ENCODE results near the gene HPSE2.
"Not testable (repeated sequence)": the region's sequence is repeated elsewhere in the genome, so short reads cannot be mapped to it uniquely, and the experiment has no call there.

HPSE2 gene

DNA sequence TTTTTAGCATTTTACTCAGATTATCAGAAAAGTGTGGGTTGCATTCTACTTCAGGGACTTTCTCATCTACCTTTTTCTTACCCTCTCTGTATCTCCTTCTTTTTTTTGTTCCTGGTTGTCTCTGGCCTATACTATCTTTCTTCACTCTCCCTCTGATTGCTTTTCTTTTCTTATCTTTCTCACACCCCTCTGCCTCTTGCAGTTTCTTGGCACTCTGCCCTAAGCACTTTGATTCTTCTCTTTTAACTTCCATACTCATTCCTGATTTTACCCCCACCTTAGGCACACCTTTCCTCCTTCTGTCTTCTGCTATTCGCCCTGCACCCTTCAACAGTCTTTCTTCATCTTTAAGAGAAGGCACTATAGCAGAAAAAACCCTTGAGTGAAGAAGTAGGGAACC, 696.1 kb downstream of the HPSE2 start:
- DNase-seq: no peak

DNA sequence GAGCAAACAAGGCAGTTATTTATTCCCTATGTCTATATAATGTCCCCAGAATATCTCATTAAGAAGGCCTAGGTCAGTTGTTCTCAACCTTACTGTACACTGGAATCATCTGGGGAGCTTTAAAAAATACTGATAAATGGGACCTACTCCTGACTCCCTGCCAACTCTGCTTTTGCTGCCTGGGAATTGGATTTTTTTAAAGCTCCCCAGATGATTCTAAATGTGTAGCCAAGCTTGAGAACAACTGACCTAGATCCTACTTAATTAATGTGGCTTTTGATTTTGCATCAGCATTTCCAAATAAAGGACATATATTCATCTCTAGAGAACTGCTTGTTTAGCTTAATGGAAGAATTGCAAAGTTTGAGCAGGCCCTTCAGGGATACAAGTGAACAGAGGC, 697.2 kb downstream of the HPSE2 start:
- no peak for DNase-seq

DNA sequence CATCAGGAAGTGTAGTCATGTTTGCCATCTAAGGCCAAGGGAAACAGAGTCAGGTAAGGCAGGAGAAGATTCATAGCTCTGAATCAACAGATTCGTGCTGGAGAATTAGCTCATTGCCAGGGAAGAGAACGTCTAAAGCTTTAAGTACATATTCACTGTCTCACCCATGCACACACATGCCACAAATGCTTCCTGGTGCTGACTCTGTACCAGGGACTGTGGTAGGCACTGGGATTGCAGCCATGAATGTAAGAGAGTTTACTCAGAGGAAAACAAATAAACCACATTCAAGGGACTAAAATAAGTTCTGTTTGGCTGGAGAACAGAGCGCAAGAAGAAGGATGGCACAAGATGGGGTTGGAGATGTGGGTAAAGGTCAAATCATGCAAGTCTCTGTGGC, 699.1 kb downstream of the HPSE2 start:
- DNase-seq: peak; percentile 29

DNA sequence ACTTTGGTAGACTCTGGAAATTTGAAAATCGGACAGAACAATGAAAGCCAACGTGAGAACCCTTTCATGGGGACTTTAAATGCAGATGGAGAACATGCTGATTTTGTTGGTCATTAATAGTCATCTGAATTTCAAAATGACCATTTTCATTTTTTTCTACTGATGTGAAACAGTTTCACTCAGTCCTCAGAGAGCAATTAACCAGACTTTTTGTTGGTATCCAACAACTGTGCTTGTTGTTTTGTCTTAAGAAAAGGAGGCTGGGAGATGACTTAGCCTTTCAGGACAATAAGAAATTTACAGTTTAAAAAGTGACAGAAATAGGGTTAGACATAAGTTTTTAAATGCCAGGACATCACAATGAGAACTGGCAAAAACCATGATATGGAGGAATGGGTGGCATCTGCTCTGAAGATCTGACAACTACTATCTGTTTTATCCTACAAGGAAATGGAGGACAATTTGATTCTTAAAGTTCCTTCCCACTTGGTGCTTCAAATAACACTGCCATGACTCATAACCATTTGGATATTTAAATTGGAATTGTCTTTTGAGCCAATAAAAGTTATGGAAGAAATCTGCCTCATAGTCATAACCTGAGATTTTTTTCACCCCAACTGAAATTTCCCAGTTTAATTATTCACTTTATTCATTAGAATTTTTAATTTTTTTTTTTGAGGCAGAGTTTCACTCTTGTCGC, 701.8 kb downstream of the HPSE2 start:
- DNase-seq: peak; percentile 32

DNA sequence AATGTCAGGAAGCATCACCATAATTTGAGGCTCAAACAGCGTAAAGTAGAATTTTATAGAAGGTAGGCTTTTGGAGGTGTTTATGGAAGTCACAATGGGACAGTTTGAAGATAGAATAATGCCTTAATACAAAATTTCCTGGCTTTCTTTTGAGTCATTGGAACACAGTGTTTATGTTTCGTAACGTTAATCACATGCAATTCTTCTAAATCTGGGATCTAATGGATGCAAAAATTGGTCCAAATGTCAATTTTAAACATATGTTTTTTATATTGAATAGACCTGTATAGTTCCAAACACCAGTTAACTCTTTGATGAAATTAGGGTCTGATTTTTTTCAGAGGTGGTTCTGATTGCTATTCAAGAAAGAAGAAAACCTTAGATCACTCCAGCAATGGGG, 702.4 kb downstream of the HPSE2 start:
- no peak for DNase-seq

DNA sequence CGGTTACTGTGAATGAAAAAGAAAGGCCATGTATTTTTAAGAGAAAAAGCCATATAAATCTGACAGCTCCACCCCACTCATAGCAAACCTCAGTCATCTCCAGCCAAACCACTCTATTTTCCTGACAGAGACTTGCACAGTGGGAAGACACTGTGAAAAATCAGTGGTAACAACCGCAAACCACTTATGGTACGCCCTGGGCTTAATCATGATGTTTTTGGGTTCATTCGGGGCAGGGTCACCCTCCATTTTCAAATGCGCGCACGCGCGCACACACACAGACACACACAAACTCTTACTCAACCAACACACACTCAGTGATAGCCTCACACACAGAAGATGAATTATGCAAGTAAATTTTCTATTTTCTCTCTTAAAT, 706.9 kb downstream of the HPSE2 start:
- peak; percentile 25 for DNase-seq

DNA sequence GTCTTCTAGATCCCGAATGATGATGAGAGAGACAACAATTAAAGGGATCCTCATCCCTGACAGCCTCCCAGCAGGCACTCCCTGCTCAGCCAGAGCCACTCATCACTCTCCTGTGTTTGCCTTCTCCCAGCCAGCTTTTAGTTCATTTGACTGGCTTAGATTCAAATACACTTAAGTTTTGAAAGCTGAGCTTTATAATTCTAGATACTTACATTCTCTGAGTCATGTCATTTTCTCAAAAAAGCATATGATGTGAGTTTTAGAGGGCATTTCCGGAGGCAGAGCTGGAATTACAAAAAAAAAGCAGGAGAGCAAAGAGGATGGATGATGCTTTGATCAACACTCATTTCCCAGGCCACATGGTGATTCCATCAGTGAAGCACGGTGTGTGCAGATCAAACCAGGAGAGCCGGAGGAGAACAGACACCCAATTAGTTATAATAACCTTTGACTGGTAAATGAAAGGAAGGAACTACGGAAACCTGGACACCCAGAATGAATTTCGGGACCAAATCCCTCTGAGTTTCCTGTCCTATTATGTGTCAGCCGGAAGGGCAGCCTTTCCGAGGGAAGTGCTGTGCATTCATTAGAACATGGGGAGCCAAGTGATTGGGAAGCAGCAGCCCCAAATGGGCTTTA, 707.4 kb downstream of the HPSE2 start:
- peak; percentile 56 for DNase-seq

DNA sequence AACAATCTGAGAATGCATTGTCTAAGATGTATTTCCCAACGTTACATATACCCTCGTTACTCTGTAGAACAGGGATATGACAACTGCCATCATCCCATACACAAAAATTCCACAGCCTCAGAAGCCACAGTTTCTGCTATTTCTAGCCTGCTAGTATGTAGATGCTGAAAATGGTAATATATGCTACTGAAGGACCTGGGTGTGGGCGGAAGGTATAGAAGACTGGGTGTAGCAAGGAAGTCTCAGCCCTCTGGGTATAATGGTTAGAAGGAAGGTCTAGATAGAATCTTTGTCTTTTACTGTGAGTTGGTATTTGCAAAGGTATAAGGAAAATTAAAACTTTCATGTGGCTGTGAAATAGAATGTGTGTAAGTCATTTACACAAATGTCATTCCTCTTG, 709.7 kb downstream of the HPSE2 start:
- DNase-seq: no peak

DNA sequence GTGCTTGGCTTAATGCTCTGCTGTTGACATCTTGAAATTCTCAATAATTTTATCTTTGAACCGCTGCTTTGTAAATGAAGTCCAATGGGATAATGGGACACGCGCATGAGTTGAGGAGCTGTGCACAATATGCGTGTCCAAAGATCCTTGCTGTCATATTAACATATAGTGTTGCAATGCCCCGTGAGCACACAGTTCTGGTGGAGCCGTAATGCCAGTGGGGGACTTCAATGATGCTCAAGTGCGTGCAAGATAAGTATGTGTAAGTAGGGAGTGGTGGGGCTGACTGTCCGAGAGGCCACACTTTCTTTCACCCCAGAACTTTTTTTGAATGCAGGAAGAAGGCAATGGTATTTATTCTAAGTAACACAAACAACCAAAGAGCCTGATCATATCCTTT, 711.5 kb downstream of the HPSE2 start:
- DNase-seq: no peak

DNA sequence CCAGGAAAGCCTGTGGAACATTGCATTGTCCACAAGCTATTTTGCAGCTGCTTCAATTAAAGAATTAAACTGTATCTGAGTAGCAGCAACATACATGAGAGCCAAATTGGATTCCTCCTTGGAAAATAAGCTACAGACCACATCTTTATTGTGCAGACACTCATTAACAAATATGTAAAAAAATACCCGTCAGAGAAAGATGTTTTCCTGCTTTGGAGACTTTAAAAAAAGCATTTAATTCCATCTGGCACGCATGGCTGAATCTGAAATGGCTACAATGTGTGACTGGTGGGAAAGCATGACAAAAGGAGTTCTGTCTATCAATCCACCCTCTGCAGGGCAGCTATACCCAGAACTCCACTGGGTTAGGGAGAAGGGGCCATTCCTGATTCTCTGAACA, 715.8 kb downstream of the HPSE2 start:
- DNase-seq: no peak

DNA sequence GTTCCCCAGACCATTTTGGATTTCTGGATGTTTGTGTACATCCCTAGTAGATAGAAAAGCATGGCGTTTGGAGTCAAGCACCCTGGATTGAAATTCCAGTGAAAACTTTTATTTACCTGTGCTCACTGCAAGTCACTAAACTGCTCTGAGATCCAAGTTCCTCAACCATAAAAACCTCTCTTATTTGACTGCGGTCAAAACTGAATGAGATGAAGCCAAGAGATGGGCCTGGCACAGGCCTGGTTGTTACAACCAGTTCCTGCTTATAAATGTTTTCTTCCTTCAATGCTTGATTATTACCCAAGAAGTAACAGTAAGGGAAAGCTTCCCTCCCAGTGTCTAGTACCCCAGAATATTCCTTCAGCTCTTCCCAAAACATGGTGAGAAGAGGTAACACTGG, 718.0 kb downstream of the HPSE2 start:
- DNase-seq: no peak

DNA sequence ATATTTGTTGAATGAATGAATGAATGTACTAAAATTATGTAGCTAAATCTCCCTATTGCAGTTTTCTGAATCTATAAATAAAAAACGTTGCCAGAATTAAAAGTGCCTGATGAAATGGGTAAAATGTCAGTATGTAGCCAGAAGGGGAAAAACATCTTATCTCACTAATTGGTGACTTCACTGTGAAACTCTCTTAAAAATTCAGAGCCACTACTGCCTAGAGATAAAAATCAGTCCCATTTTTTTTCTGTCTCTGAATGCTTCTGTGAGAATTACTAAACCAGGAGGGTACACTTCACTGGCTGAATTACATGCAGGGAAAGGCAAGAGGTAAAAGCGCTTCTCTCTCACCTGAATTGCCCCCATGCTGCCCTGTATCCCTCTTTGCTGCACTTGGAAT, 719.3 kb downstream of the HPSE2 start:
- DNase-seq: peak; percentile 5

DNA sequence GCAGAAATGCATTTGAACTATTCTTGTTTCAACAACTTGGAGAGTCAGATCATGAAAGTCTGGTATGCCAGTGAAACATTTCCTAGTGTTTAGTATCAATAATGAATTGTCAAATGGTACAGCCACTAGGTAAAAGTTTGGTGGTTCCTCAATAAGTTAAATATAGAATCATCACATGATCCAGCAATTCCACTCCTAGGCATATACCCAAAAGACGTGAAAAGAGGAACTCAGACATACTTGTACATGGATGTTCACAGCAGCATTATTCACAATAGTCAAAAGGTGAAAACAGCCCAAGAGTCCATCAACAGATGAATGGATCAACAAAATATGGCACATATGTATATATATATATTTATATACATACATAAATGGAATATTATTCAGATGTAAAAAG, 721.9 kb downstream of the HPSE2 start:
- no peak for DNase-seq

DNA sequence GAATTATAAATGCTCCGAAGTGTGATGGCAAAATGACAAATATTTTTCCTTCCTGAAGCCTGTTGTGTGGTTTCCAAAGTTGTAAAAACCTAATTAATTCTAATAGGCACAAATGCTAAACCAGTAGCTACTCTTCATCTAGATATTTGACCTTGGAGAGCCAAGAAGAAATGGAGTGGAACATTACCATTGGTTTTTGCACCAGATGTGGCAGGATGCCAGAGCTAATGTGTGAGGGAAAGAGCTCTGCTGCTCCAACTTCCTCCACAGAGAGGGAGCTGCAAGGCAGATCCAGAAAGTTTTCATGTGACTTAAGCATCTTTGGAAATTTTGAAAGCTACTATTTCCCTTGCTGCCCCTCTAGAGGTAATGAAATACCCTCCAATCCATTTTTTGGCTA, 723.8 kb downstream of the HPSE2 start:
- no peak for DNase-seq

DNA sequence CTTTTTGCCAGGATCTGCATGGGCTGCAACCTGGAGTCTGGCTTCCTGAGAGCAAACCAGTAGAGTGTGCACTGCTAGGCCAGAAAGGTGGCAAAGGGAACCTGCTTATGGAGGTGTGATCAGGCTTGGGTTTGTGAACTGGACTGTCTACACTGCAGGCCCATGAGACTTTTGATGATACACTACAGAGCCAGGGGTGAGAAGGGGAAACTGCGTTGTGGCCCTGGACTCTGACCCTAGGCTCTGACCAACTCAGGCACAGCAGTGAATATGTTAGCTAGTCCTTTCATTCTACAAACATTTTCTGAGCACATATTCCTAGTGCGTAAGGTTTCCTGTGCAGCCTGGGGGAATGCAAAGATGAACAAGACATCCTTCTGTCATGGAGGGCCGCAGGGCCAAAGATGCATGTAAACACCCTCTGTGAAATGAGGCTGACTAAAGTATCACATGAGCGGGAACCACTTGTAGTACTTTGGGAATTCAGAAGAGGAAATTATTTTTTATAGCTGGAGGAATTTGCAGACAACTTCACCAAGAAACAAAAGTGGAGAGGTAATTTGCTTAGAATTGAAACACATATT, 725.1 kb downstream of the HPSE2 start:
- DNase-seq: no peak

DNA sequence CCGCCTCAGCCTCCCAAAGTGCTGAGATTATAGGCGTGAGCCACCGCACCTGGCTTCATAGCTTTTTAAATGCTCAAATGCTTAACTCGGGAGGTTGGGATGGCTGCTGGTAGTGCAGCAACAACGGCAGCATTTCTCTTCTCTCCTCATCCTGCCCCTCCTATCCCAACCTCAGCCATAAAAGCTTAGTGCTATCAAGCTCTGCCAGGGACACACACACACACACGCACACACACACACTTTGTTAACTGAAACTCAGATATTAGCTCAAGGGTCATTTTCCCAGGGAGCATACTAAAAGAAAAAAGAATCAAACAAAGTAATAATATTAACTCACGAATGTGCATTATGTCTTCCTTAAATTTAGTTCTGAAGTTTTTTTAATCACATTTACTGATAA, 725.9 kb downstream of the HPSE2 start:
- DNase-seq: no peak

DNA sequence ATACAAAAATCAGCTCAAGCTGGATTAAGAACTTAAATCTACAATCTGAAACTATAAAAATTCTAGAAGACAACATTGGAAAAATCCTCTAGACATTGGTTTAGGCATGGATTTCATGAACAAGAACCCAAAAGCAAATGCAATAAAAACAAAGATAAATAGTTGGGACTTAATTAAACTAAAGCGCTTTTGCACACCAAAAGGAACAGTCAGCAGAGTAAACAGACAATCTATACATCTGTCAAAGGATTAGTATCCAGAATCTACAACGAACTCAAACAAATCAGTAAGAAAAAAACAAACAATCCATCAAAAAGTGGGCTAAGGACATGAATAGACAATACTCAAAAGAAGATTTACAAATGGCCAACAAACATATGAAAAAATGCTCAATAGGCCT, 733.1 kb downstream of the HPSE2 start:
- DNase-seq: not testable (repeated sequence)

DNA sequence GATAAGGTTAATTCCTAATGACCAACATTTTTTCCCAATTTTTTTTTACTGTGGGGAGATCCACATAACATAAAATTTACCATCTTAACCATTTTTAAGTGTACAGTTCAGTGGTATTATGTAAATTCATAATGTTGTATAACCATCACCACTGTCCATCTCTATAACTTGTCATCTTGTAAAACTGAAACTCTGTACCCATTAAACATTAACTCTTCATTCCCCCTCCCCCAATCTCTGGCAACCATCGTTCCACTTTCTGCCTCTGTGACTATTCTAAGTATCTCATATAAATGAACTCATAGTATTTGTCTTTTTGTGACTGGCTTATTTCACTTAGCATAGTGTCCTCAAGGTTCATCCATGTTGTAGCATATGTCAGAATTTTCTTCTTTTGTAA, 742.9 kb downstream of the HPSE2 start:
- DNase-seq: no peak

DNA sequence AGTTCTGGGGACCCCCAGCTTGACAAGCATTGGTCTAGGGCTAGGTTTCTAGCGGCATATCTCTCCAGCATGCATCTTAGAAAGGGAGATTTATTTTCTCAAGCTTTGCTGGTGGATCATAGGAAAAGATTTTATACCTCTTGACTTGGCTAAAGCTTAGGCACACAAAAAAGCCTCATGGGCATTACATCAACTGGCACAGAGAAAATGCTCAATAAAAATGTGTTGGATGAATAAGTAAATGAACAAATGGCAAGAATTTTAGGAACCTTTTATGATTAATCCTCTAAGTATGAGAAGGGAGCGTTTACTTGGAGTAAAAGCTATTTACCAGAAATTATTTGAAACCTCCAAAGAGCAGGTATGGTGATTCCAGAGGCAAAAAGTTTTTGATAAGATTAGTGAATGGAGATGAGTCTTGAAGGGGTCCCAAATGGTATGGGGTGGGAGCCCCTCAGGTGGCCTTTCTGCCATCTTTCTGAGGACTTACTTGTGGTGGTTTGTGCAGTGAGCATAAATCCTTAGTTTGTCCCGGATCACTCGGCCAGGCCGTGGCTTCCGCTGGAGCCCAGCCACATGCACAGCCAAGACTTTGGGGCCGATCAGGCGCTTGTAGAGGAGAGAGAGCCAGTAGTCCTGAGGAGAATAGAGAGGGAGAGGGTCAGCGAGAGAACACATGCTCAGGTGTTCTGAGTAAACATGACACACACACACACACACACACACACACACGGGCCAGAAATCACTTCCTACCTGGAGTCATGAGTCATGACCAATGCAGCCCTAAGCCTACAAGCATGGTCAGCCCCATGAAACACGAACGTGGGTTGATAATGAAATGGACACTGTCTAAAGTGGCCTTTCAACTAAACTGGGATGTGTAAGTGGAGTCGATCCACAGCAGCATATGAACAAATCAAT, 745.8 kb downstream of the HPSE2 start:
- no peak for DNase-seq

DNA sequence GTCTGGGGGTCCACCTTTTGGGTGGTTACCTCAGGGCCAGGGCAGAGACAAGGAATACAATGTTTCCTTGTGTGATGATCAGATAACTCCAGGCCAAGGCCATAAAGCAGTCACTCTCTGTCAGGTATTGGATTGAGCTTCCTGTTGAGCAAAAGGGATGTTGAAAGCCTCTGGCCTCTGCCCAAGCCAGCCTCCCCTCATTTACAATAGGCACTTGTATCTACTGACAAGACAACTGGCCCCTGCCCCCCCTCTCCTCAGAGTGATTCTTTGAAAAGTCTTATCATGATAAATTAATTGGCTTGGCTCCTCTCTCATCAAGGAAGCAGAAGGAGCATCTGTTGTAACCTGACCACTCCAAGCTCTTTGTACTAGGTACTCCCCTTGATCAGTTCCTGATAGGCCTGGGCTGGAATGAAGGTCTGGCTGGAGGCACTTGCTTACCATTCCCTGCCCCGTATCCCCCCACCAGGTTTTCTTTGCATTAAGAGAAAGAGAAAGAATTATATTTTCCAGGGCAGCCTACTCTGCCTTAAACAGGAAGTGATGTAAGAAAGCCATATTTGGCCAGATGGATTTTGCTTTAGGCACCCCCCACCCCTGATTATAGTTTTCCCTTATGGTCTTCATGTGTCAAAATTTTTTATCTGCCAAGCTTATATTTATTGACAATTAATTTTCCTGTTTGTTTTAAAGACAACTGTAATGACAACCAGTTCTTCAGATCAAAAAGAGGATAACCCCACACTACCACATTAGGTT, 746.8 kb downstream of the HPSE2 start:
- no peak for DNase-seq

DNA sequence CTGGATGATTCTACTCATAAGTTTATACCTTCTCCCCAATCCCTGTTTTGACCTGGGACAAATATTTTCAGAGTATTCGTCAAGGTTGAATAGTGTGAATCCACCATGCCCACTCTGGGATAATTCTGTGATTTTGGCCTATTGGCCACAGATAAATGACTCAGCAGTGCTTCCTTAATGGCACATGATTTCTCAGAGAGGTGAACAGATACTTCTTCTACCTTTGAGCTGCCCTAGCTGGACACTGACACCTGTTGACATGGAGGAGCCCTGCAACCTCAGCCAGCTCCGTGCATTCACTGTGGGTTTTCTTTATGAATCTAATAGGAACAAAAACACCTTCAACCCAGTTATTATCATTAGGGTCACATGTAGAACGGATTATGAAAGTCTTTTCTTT, 748.0 kb downstream of the HPSE2 start:
- no peak for DNase-seq

DNA sequence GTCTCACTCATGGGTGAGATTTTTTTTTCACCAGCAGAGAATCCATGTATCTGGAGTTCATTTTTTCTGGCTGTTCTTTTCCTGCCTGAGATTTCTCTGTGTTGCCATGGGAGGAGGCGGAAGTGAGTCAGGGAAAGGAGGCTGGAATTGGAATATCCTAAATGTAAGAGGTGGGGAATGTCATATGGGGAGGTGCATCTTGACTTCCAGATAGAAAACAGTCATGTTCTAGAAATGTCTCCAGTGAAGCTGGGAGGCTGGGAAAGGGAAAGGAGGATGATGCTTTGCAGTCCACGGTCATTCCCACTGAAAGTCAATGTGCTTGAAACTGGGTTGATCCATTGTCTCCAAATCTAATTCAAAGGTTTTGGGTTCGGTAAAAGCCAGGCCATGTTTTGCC, 749.2 kb downstream of the HPSE2 start:
- DNase-seq: peak; percentile 85

DNA sequence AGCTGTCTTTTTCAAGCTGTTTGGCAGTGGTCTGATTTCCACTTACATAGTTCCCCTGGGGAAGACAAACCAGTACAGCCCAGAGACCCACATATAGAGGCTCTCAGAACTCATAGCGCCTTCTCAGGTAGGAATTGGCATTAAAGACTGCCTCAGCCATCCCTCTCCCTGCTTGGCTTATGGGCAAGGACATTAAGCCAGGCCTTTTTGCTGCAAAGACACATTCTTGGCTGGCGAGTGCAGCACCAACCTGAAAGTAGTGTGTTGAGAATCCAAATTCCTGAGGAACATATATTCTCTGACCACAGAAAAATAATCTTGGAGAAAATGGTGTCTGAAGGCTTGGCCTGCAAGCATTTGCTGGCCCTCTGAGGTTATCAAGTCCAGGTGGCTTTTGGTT, 749.7 kb downstream of the HPSE2 start:
- DNase-seq: peak; percentile 69

Measured in fibroblast of skin of scalp (primary cell).